HEK293 (cell line): Measurements from ENCODE around the gene CCND3.

ENCODE experiments used
- BCL6B ChIP-seq: fragments of 450-650 bp; formaldehyde crosslinking; IDR thresholded peaks from 2 replicates; pipeline ENCODE4 v1.5.1; 2017; ENCODE audit warnings: missing biosample characterization, missing genetic modification characterization
- KLF10 ChIP-seq: fragments of 450-650 bp; IDR thresholded peaks from 2 replicates; pipeline ENCODE4 v1.5.1; 2018; ENCODE audit warnings: missing biosample characterization, mild to moderate bottlenecking, missing genetic modification characterization
- KLF16 ChIP-seq: fragments of 450-650 bp; formaldehyde crosslinking; IDR thresholded peaks from 2 replicates; pipeline ENCODE4 v1.5.1; 2017; ENCODE audit warnings: missing biosample characterization, missing genetic modification characterization
- MZF1 ChIP-seq: fragments of 450-650 bp; formaldehyde crosslinking; IDR thresholded peaks from 2 replicates; pipeline ENCODE4 v1.5.1; 2017; ENCODE audit warnings: missing biosample characterization, missing genetic modification characterization, borderline replicate concordance
- OSR2 ChIP-seq: fragments of 450-650 bp; formaldehyde crosslinking; IDR thresholded peaks from 2 replicates; pipeline ENCODE4 v1.5.1; 2016; ENCODE audit warnings: missing biosample characterization, missing genetic modification characterization
- ZBTB1 ChIP-seq: fragments of 450-650 bp; formaldehyde crosslinking; IDR thresholded peaks from 2 replicates; pipeline ENCODE4 v1.5.1; 2016; ENCODE audit warnings: missing biosample characterization, missing genetic modification characterization
- ZBTB44 ChIP-seq: fragments of 450-650 bp; IDR thresholded peaks from 2 replicates; pipeline ENCODE4 v1.5.1; 2018; ENCODE audit warnings: missing biosample characterization, mild to moderate bottlenecking, missing genetic modification characterization
- ZBTB49 ChIP-seq: fragments of 450-650 bp; formaldehyde crosslinking; IDR thresholded peaks from 2 replicates; pipeline ENCODE4 v1.5.1; 2016; ENCODE audit warnings: missing biosample characterization, missing genetic modification characterization, low read depth
- ZFP69B ChIP-seq: fragments of 450-650 bp; formaldehyde crosslinking; IDR thresholded peaks from 2 replicates; pipeline ENCODE4 v1.5.1; 2016; ENCODE audit warnings: missing biosample characterization, missing genetic modification characterization
- ZNF114 ChIP-seq: fragments of 450-650 bp; formaldehyde crosslinking; IDR thresholded peaks from 2 replicates; pipeline ENCODE4 v1.5.0; 2017; ENCODE audit warnings: missing biosample characterization, missing genetic modification characterization
- ZNF169 ChIP-seq: fragments of 450-650 bp; formaldehyde crosslinking; IDR thresholded peaks from 2 replicates; pipeline ENCODE4 v1.5.1; 2016; ENCODE audit warnings: missing biosample characterization, missing genetic modification characterization
- ZNF174 ChIP-seq: fragments of 450-650 bp; formaldehyde crosslinking; IDR thresholded peaks from 2 replicates; pipeline ENCODE4 v1.5.0; 2017; ENCODE audit warnings: missing biosample characterization, mild to moderate bottlenecking, missing genetic modification characterization
- ZNF19 ChIP-seq: fragments of 450-650 bp; formaldehyde crosslinking; IDR thresholded peaks from 2 replicates; pipeline ENCODE4; 2016; ENCODE audit warnings: missing biosample characterization, missing genetic modification characterization, low read depth
- ZNF223 ChIP-seq: fragments of 450-650 bp; formaldehyde crosslinking; IDR thresholded peaks from 2 replicates; pipeline ENCODE4 v1.5.1; 2016; ENCODE audit warnings: missing biosample characterization, missing genetic modification characterization
- ZNF23 ChIP-seq: fragments of 450-650 bp; formaldehyde crosslinking; IDR thresholded peaks from 2 replicates; pipeline ENCODE4 v1.5.1; 2016; ENCODE audit warnings: missing biosample characterization, missing genetic modification characterization, borderline replicate concordance
- ZNF239 ChIP-seq: fragments of 450-650 bp; formaldehyde crosslinking; IDR thresholded peaks from 2 replicates; pipeline ENCODE4 v1.5.1; 2016; ENCODE audit warnings: missing biosample characterization, missing genetic modification characterization
- ZNF302 ChIP-seq: fragments of 450-650 bp; formaldehyde crosslinking; IDR thresholded peaks from 2 replicates; pipeline ENCODE4 v1.5.1; 2016; ENCODE audit warnings: missing biosample characterization, missing genetic modification characterization, low read depth
- ZNF350 ChIP-seq: fragments of 450-650 bp; formaldehyde crosslinking; IDR thresholded peaks from 2 replicates; pipeline ENCODE4 v1.5.0; 2017; ENCODE audit warnings: missing biosample characterization, mild to moderate bottlenecking, missing genetic modification characterization
- ZNF514 ChIP-seq: fragments of 450-650 bp; formaldehyde crosslinking; IDR thresholded peaks from 2 replicates; pipeline ENCODE4 v1.5.1; 2016; ENCODE audit warnings: missing biosample characterization, missing genetic modification characterization
- ZNF518A ChIP-seq: fragments of 450-650 bp; formaldehyde crosslinking; conservative IDR thresholded peaks from 2 replicates; pipeline ENCODE4 v1.5.1; 2016; ENCODE audit warnings: low read depth, missing biosample characterization, missing genetic modification characterization
- ZNF558 ChIP-seq: fragments of 450-650 bp; formaldehyde crosslinking; IDR thresholded peaks from 2 replicates; pipeline ENCODE4 v1.5.1; 2016; ENCODE audit warnings: missing biosample characterization, missing genetic modification characterization
- ZNF600 ChIP-seq: fragments of 450-650 bp; formaldehyde crosslinking; IDR thresholded peaks from 2 replicates; pipeline ENCODE4 v1.5.1; 2016; ENCODE audit warnings: missing biosample characterization, missing genetic modification characterization
- ZNF692 ChIP-seq: fragments of 450-650 bp; formaldehyde crosslinking; IDR thresholded peaks from 2 replicates; pipeline ENCODE4 v1.5.1; 2016; ENCODE audit warnings: missing biosample characterization, missing genetic modification characterization
- ZNF768 ChIP-seq: fragments of 450-650 bp; formaldehyde crosslinking; IDR thresholded peaks from 2 replicates; pipeline ENCODE4 v1.5.1; 2018; ENCODE audit warnings: missing biosample characterization, mild to moderate bottlenecking, missing genetic modification characterization
- ZSCAN4 ChIP-seq: fragments of 450-650 bp; formaldehyde crosslinking; IDR thresholded peaks from 2 replicates; pipeline ENCODE4 v1.5.1; 2017; ENCODE audit warnings: missing biosample characterization, missing genetic modification characterization

The CCND3 gene

GRCh38 chr6:41920921-41921711 is 20.5 kb downstream of the CCND3 start, which contains the start of the genes BYSL and MED20 (continued):
- no peak for TF ChIP-seq BCL6B (tag by site-specific recombination)
- TF ChIP-seq ZSCAN4 (tag by site-specific recombination): no peak
- TF ChIP-seq ZFP69B (tag by site-specific recombination): no peak; the same call in 1 of the 2 replicates
- peak; percentile 96 for TF ChIP-seq KLF10
- 0 out of 2 replicates have a peak, but pooled peaks have one; percentile 16 for TF ChIP-seq MZF1 (tag by site-specific recombination)
- peak; percentile 91 for TF ChIP-seq ZNF600 (tag by site-specific recombination)
- TF ChIP-seq ZBTB44 (tag by site-specific recombination): no peak
- peak; percentile 68; the same call in 1 of the 2 replicates for TF ChIP-seq OSR2 (tag by site-specific recombination)
- peak; percentile 75 for TF ChIP-seq ZNF692 (tag by site-specific recombination)
- no peak for TF ChIP-seq ZNF768 (tag by site-specific recombination)
- no peak for TF ChIP-seq ZNF239 (tag by site-specific recombination)
- TF ChIP-seq ZNF19 (tag by site-specific recombination): no peak
- no peak for TF ChIP-seq ZNF514
- TF ChIP-seq ZNF223 (tag by site-specific recombination): no peak
- TF ChIP-seq ZBTB1 (tag by site-specific recombination): no peak
- peak; percentile 67 for TF ChIP-seq ZNF518A (tag by site-specific recombination)
- TF ChIP-seq ZNF23 (tag by site-specific recombination): no peak
- TF ChIP-seq ZNF174: no peak
- no peak for TF ChIP-seq ZNF169
- TF ChIP-seq ZNF114: no peak
- no peak for TF ChIP-seq ZBTB49 (tag by site-specific recombination)
- no peak for TF ChIP-seq ZNF350 (tag by site-specific recombination)
- TF ChIP-seq ZNF302 (tag by site-specific recombination): no peak
- TF ChIP-seq ZNF558 (tag by site-specific recombination): peak; percentile 56; the same call in 1 of the 2 replicates
- peak; percentile 97 for TF ChIP-seq KLF16 (tag by site-specific recombination)
